Effector CD4-positive, alpha-beta T cell (primary cell): Measurements from ENCODE around the gene CPE.
"Not testable (repeated sequence)": the region's sequence is repeated elsewhere in the genome, so short reads cannot be mapped to it uniquely, and the experiment has no call there.

Source experiments
- DNase-seq: peaks from one replicate; pipeline ENCODE4 v3.0.0-alpha.2; 2020

Gene CPE

GRCh38 chr4:165472943-165473676, 94.3 kb downstream of the CPE start:
- DNase-seq, result no peak

- no peak for DNase-seq
These were observed 96.2 kb downstream of the CPE start for GRCh38 chr4:165474784-165475705.

GRCh38 chr4:165475706-165476070, 96.9 kb downstream of the CPE start:
- DNase-seq, result no peak

GRCh38 chr4:165476214-165477098, 97.6 kb downstream of the CPE start:
- no peak for DNase-seq

GRCh38 chr4:165477799-165478198, 99.0 kb downstream of the CPE start:
- DNase-seq, result no peak

GRCh38 chr4:165478260-165478659, 99.5 kb downstream of the CPE start:
- DNase-seq, result no peak

GRCh38 chr4:165481053-165481835, 102.4 kb downstream of the CPE start:
- no peak for DNase-seq

- DNase-seq, result no peak
These were observed 111.0 kb downstream of the CPE start for GRCh38 chr4:165489786-165490185.

GRCh38 chr4:165492583-165492982, 113.8 kb downstream of the CPE start:
- DNase-seq, result not testable (repeated sequence)

- DNase-seq, result peak; percentile 42
These were observed 114.6 kb downstream of the CPE start for GRCh38 chr4:165493359-165493758.

GRCh38 chr4:165502916-165503907, 124.4 kb downstream of the CPE start:
- no peak for DNase-seq

- no peak for DNase-seq
These were observed 125.4 kb downstream of the CPE start for GRCh38 chr4:165504184-165504583.

GRCh38 chr4:165505958-165506837, 127.4 kb downstream of the CPE start:
- DNase-seq, result no peak

- no peak for DNase-seq
These were observed 128.0 kb downstream of the CPE start for GRCh38 chr4:165506849-165507248.

GRCh38 chr4:165507381-165507780, 128.6 kb downstream of the CPE start:
- DNase-seq, result no peak

- no peak for DNase-seq
These were observed 129.7 kb downstream of the CPE start for GRCh38 chr4:165508372-165509120.

GRCh38 chr4:165512424-165512823, 133.6 kb downstream of the CPE start:
- DNase-seq, result no peak

GRCh38 chr4:165514739-165515138, 135.9 kb downstream of the CPE start:
- no peak for DNase-seq

- DNase-seq, result no peak
These were observed 136.4 kb downstream of the CPE start for GRCh38 chr4:165515201-165515600.
